IMR-90 (cell line): ENCODE data around the gene DUSP6. TPM values are rescaled to one million over a fixed set of nuclear protein-coding genes. Genes with fewer than 3 reads are reported as not detected.

ENCODE experiments used
- ATAC-seq: fragments of 200-7000 bp; cut with Tn5 transposase; 2 replicates; pipeline ENCODE4 v1.9.1; 2020; ENCODE audit warnings: low read depth, mild to moderate bottlenecking, moderate library complexity
- BruUV-seq: library from RNA; stranded (reverse); fragments of 400-500 nt; replicated peaks from 2 replicates; lab custom pipeline; 2021; lab: Mats Ljungman, UMichigan
- CTCF ChIA-PET: fragments of 300-600 bp; formaldehyde crosslinking; extraction: SDS; loops from one replicate; lab custom pipeline; 2021; ENCODE audit warnings: antibody characterized with exemption; lab: Yijun Ruan, JAX
- POLR2A ChIA-PET: fragments of 300-600 bp; sonication (Branson Sonifier 250); formaldehyde crosslinking; loops from one replicate; lab custom pipeline; 2022; ENCODE audit warnings: antibody characterized with exemption; ENCODE audit not compliant: unreplicated experiment; lab: Charles Lee
- DNase-seq: peaks from one replicate; pipeline ENCODE4 v3.0.0; 2013
- H2AFZ ChIP-seq: replicated peaks from 2 replicates; pipeline ENCODE3; 2013; ENCODE audit warnings: low read length, mild to moderate bottlenecking; ENCODE audit not compliant: poor library complexity
- H2AK5ac ChIP-seq: 2 replicates; pipeline ENCODE4 v1.6.1; 2013; ENCODE audit warnings: low read depth, low read length, inconsistent platforms
- H2AK9ac ChIP-seq: replicated peaks from 2 replicates; pipeline ENCODE3; 2013; ENCODE audit warnings: mild to moderate bottlenecking, low read depth, low read length, moderate library complexity; ENCODE audit not compliant: poor library complexity
- H2BK120ac ChIP-seq: 2 replicates; pipeline ENCODE4 v1.6.1; 2013; ENCODE audit warnings: low read depth, low read length, inconsistent platforms
- H2BK15ac ChIP-seq: 3 replicates; pipeline ENCODE4 v1.6.1; 2013; ENCODE audit warnings: low read depth, low read length, inconsistent platforms
- H2BK20ac ChIP-seq: 2 replicates; pipeline ENCODE4 v1.6.1; 2013; ENCODE audit warnings: low read depth, mild to moderate bottlenecking, inconsistent platforms, low read length, moderate library complexity
- H2BK5ac ChIP-seq: 2 replicates; pipeline ENCODE4 v1.6.1; 2013; ENCODE audit warnings: mild to moderate bottlenecking, low read depth, low read length, inconsistent platforms; ENCODE audit not compliant: poor library complexity, severe bottlenecking
- H3K14ac ChIP-seq: replicated peaks from 2 replicates; pipeline ENCODE4 v1.6.1; 2013; ENCODE audit warnings: low read depth, low read length, inconsistent platforms
- H3K18ac ChIP-seq: 2 replicates; pipeline ENCODE4 v1.6.1; 2013; ENCODE audit warnings: low read depth, low read length, control low read depth
- H3K23ac ChIP-seq: 2 replicates; pipeline ENCODE4 v1.6.1; 2013; ENCODE audit warnings: low read depth, low read length, inconsistent platforms
- H3K27ac ChIP-seq: 2 replicates; pipeline ENCODE4 v1.5.1; 2013; ENCODE audit warnings: mild to moderate bottlenecking, control low read depth, low read length; ENCODE audit not compliant: insufficient read depth
- H3K27me3 ChIP-seq: 2 replicates; pipeline ENCODE4 v1.6.1; 2013; ENCODE audit warnings: low read length; ENCODE audit not compliant: control insufficient read depth, insufficient read depth
- H3K36me3 ChIP-seq: 2 replicates; pipeline ENCODE4 v1.6.1; 2013; ENCODE audit warnings: low read length, mixed read lengths; ENCODE audit not compliant: control insufficient read depth, insufficient read depth
- H3K4ac ChIP-seq: 2 replicates; pipeline ENCODE4 v1.6.1; 2013; ENCODE audit warnings: low read depth, low read length, inconsistent platforms
- H3K4me1 ChIP-seq: 2 replicates; pipeline ENCODE4 v1.6.1; 2013; ENCODE audit warnings: low read length, mixed read lengths; ENCODE audit not compliant: control insufficient read depth, insufficient read depth
- H3K4me2 ChIP-seq: 2 replicates; pipeline ENCODE4 v1.6.1; 2013; ENCODE audit warnings: low read depth, mild to moderate bottlenecking, control low read depth, low read length, moderate library complexity
- H3K4me3 ChIP-seq: 2 replicates; pipeline ENCODE4 v1.5.1; 2013; ENCODE audit warnings: low read depth, mild to moderate bottlenecking, control low read depth, low read length, moderate library complexity; ENCODE audit not compliant: insufficient read depth
- H3K56ac ChIP-seq: 2 replicates; pipeline ENCODE4 v1.6.1; 2013; ENCODE audit warnings: low read length, inconsistent platforms; ENCODE audit not compliant: insufficient read depth; ENCODE audit errors: extremely low read depth
- H3K79me1 ChIP-seq, 2 experiments: 2 replicates each; pipeline ENCODE4 v1.6.1; 2013; ENCODE audit warnings: low read length in 2 of 2, inconsistent platforms in 1 of 2, low read depth in 1 of 2
- H3K9ac ChIP-seq: 2 replicates; pipeline ENCODE4 v1.6.1; 2013; ENCODE audit warnings: low read depth, low read length, control low read depth
- H3K9me1 ChIP-seq: 2 replicates; pipeline ENCODE4 v1.6.1; 2013; ENCODE audit warnings: low read length, inconsistent platforms; ENCODE audit not compliant: insufficient read depth
- H3K9me3 ChIP-seq: 2 replicates; pipeline ENCODE4 v1.6.1; 2013; ENCODE audit warnings: low read length; ENCODE audit not compliant: control insufficient read depth, insufficient read depth
- H4K20me1 ChIP-seq: 2 replicates; pipeline ENCODE4 v1.6.1; 2013; ENCODE audit warnings: low read length, inconsistent platforms; ENCODE audit not compliant: insufficient read depth
- H4K5ac ChIP-seq: 2 replicates; pipeline ENCODE4 v1.6.1; 2013; ENCODE audit warnings: mild to moderate bottlenecking, low read depth, low read length, control low read depth
- H4K8ac ChIP-seq, 2 experiments: 2 replicates each; pipeline ENCODE4 v1.6.1; 2013; ENCODE audit warnings: low read depth in 2 of 2, low read length in 2 of 2, control low read depth in 1 of 2, inconsistent platforms in 1 of 2
- H4K91ac ChIP-seq: 2 replicates; pipeline ENCODE4 v1.6.1; 2013; ENCODE audit warnings: low read depth, low read length, inconsistent platforms; ENCODE audit not compliant: insufficient read depth
- CEBPB ChIP-seq: IDR thresholded peaks from 2 replicates; pipeline ENCODE4 v1.6.1; 2012; ENCODE audit warnings: low read depth, low read length, improper control_type of control experiment
- CHD1 ChIP-seq: IDR thresholded peaks from 2 replicates; pipeline ENCODE4 v1.6.1; 2012; ENCODE audit warnings: low read depth, low read length, improper control_type of control experiment
- MAFK ChIP-seq: IDR thresholded peaks from 2 replicates; pipeline ENCODE4 v1.6.1; 2012; ENCODE audit warnings: low read depth, low read length, improper control_type of control experiment
- MAZ ChIP-seq: IDR thresholded peaks from 2 replicates; pipeline ENCODE4 v1.6.1; 2012; ENCODE audit warnings: low read depth, mild to moderate bottlenecking, low read length, improper control_type of control experiment, moderate library complexity, borderline replicate concordance
- MXI1 ChIP-seq: IDR thresholded peaks from 2 replicates; pipeline ENCODE4 v1.6.1; 2012; ENCODE audit warnings: low read depth, mild to moderate bottlenecking, low read length, moderate library complexity, borderline replicate concordance
- NFE2L2 ChIP-seq: fragments of 150-350 bp; IDR thresholded peaks from 2 replicates; pipeline ENCODE4 v1.6.1; 2016; ENCODE audit warnings: low read depth, mild to moderate bottlenecking, low read length
- POLR2A ChIP-seq: IDR thresholded peaks from 2 replicates; pipeline ENCODE4 v1.6.1; 2012; ENCODE audit warnings: mild to moderate bottlenecking, low read depth, low read length
- RAD21 ChIP-seq: IDR thresholded peaks from 2 replicates; pipeline ENCODE4 v1.6.1; 2012; ENCODE audit warnings: low read length, improper control_type of control experiment
- RCOR1 ChIP-seq: IDR thresholded peaks from 2 replicates; pipeline ENCODE4 v1.6.1; 2012; ENCODE audit warnings: mild to moderate bottlenecking, low read length, improper control_type of control experiment; ENCODE audit not compliant: insufficient replicate concordance
- RFX5 ChIP-seq: IDR thresholded peaks from 2 replicates; pipeline ENCODE4 v1.8.0; 2012; ENCODE audit warnings: low read depth, mild to moderate bottlenecking, low read length, moderate library complexity
- SMC3 ChIP-seq: fragments of 150-350 bp; IDR thresholded peaks from 2 replicates; pipeline ENCODE4 v1.6.1; 2016; ENCODE audit warnings: low read depth, mild to moderate bottlenecking, antibody characterized with exemption, low read length, moderate library complexity
- WGBS, 2 experiments: methylation state at CpG; one replicate each; pipeline versions ENCODE4 v1.1.5 to v1.1.7; 2013; ENCODE audit warnings: missing lambda C conversion rate in 2 of 2; ENCODE audit not compliant: insufficient read length in 1 of 2; ENCODE audit errors: extremely low coverage in 2 of 2; 5-methylcytosine and 5-hydroxymethylcytosine counted together
- dilution Hi-C: fragments of 300-500 bp; cut with HindIII; formaldehyde crosslinking; loops from one replicate; pipeline ENCODE4 v1.14.3; 2018; ENCODE audit warnings: low sequenced_read_pairs; ENCODE audit not compliant: unreplicated experiment
- in situ Hi-C: fragments of 300-500 bp; cut with MboI; formaldehyde crosslinking; loops from 3 replicates; pipeline ENCODE4 v1.14.3; 2019; ENCODE audit warnings: low sequenced_read_pairs, inconsistent platforms, mixed read lengths
- intact Hi-C: fragments of 100-400 bp; cut with micrococcal nuclease; formaldehyde crosslinking; loops from 2 replicates; pipeline ENCODE4 v1.10.0; 2022
- polyA plus RNA-seq, 3 experiments: library from polyadenylated mRNA; depleted of rRNA; stranded (reverse); fragments of >200 nt; gene quantifications; 2 replicates each; pipeline ENCODE4 v1.2.3, GENCODE V29; 2012; ENCODE audit warnings: low replicate concordance in 1 of 3
- total RNA-seq: library from RNA; depleted of rRNA; stranded (reverse); fragments of >200 nt; gene quantifications from 2 replicates; pipeline ENCODE4 v1.2.3, GENCODE V29; 2012
- TF ChIP-seq, protein P1 (sequence below): fragments of 150-350 bp; IDR thresholded peaks from 2 replicates; pipeline ENCODE4 v1.6.1; 2016; ENCODE audit warnings: low read depth, mild to moderate bottlenecking, low read length, moderate library complexity, borderline replicate concordance
- TF ChIP-seq, protein P2 (sequence below): conservative IDR thresholded peaks from 2 replicates; pipeline ENCODE4 v1.5.1; 2012; ENCODE audit warnings: mild to moderate bottlenecking, low read depth, low read length, improper control_type of control experiment

The DUSP6 gene
- total and polyA plus RNA-seq, 2 of the 4 experiments (the other 2 are of a cell fraction), result 38.5 to 70.1 TPM

DNA sequence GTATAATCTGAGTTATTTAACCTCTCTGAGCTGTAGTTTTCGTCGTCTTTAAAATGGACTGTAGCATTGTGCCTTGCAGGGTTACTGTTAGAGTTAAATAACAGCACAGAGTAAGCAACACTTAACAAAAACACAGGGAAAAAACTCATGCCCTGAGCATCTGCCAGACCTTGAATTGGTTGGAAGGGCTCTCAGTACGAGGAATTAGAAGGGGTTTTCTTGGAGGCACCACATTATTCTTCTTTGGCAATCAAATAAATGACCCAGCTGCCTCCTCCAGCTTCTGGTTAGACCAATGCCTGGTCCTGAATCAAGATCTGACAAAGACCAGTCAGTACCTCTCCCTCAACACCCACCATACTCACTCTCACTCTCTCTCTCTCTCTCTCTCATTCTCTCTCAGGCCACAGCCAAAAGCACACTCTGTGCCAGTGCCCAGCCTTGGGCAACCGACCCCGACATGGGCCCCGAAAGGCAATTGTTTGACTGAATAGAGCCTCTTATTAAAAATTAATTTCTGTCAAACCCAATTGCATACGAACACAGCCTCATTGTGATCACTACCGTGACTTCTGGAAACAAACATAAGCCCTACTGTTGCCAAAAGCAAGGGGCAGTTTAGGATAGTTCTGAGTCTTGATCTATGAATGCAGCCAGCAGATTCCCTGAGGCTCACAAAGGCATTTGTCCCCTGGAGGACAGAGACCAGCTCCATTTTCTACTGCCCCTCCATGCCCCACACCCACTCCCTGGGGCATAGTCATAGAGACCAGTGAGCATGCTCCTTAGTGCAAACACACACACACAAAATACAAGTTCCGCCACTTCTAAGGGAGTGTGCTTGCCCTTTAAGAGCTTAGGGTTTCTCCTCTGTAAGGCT, 23.9 kb downstream of the DUSP6 start (continued):
- TF ChIP-seq RFX5, result no peak
- no peak for TF ChIP-seq NFE2L2

DNA sequence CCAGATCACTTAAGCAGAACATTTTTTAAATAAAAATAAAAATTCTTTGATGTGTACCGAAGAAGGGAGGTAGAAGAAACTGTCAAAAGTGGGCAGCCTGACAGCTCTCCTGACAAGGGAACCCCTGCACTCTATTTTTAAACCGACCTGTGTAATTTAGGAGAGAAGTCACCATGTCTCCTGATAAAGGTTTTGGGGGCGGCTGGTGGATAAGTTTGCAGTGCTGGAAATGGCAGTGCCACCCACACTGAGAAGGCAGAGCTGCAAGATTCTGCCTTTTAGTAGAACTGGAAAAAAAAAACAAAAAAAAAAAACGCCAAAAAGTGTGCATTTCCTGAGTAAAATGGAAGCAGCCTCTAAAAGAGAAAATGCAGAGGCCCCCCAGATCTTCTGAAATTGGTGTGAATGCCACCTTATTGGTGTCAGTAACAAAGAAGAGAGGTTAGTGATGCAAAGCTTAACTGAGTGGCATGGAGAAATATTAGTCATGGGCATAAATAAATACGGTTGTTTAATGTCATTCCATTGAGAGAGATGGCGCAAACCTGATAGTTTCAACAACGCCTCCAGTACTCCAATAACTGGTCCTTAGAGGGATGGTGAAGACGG, 24.7 kb downstream of the DUSP6 start:
- in situ Hi-C loops, result no loop called here
- H2BK20ac ChIP-seq, result no peak overlapping the region
- H2AK9ac ChIP-seq, result no peak overlapping the region
- TF ChIP-seq CHD1 (no peak), RAD21 (no peak), POLR2A (no peak), MAFK (no peak), CEBPB (no peak), RFX5 (no peak), RCOR1 (no peak), MAZ (no peak), MXI1 (no peak), SMC3 (no peak)
- TF ChIP-seq, protein P1, sequence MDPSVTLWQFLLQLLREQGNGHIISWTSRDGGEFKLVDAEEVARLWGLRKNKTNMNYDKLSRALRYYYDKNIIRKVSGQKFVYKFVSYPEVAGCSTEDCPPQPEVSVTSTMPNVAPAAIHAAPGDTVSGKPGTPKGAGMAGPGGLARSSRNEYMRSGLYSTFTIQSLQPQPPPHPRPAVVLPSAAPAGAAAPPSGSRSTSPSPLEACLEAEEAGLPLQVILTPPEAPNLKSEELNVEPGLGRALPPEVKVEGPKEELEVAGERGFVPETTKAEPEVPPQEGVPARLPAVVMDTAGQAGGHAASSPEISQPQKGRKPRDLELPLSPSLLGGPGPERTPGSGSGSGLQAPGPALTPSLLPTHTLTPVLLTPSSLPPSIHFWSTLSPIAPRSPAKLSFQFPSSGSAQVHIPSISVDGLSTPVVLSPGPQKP, result no peak
- TF ChIP-seq, protein P2, sequence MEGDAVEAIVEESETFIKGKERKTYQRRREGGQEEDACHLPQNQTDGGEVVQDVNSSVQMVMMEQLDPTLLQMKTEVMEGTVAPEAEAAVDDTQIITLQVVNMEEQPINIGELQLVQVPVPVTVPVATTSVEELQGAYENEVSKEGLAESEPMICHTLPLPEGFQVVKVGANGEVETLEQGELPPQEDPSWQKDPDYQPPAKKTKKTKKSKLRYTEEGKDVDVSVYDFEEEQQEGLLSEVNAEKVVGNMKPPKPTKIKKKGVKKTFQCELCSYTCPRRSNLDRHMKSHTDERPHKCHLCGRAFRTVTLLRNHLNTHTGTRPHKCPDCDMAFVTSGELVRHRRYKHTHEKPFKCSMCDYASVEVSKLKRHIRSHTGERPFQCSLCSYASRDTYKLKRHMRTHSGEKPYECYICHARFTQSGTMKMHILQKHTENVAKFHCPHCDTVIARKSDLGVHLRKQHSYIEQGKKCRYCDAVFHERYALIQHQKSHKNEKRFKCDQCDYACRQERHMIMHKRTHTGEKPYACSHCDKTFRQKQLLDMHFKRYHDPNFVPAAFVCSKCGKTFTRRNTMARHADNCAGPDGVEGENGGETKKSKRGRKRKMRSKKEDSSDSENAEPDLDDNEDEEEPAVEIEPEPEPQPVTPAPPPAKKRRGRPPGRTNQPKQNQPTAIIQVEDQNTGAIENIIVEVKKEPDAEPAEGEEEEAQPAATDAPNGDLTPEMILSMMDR, result no peak

More for the DNA sequence above, 24.7 kb downstream of the DUSP6 start:
- WGBS, 2 experiments, result 40% methylated on average over 2 of the region's 8 CpGs; no CpG with 5 or more reads in 1 of the 2 experiments
- ChIA-PET CTCF (interaction anchor here (0.7 to 0.8 kb wide), 2 partner anchors 78 to 1214 kb away, joined by 3 to 4 read pairs; no protein-coding TSS in a partner anchor), POLR2A (no interaction called here)
- Histone ChIP-seq H2BK15ac (no peak overlapping the region), H2AK5ac (no peak overlapping the region), H3K27me3 (no peaks in the 10 kb centered on the region), H4K20me1 (no peaks in the 10 kb centered on the region), H3K27ac (no peak overlapping the region), H3K4me2 (no peak overlapping the region), H2BK5ac (no peak overlapping the region), H3K56ac (no peak overlapping the region), H2BK120ac (no peak overlapping the region), H3K9ac (no peak overlapping the region), H4K91ac (no peak overlapping the region), H3K4me3 (no peak overlapping the region), H3K4me1 (no peaks in the 10 kb centered on the region), H4K5ac (no peak overlapping the region), H3K9me1 (no peaks in the 10 kb centered on the region), H3K36me3 (no peaks in the 10 kb centered on the region), H3K79me1 (no peaks in the 10 kb centered on the region), H3K23ac (no peak overlapping the region), H4K8ac (no peak overlapping the region), H3K4ac (no peak overlapping the region), H2AFZ (no peak overlapping the region), H3K18ac (no peak overlapping the region), H3K14ac (no peak overlapping the region; the same call in 1 of the 2 replicates), H3K9me3 (peaks cover 2% of the 10 kb centered on the region; the same call in 1 of the 2 replicates)
- no TSS peak for BruUV-seq
- ATAC-seq (no peak), DNase-seq (no peak)
- intact Hi-C loops (no loop called here), dilution Hi-C loops (no loop called here)
